ENCODE measurements around the gene GMDS. TPM values are rescaled to one million over a fixed set of nuclear protein-coding genes. Genes with fewer than 3 reads are reported as not detected.

GMDS gene
- total RNA-seq, 2 experiments from 2014 or later = 31.1 to 35.9 TPM

- Mint-ChIP-seq H3K36me3 (ENCODE audit: low read depth) (no peaks in the 10 kb centered on the region), H3K27me3 (peaks cover 62% of the 10 kb centered on the region), H3K9me3 (no peaks in the 10 kb centered on the region), H3K4me3 (no peak overlapping the region), H3K27ac (no peak overlapping the region), H3K4me1 (peaks cover 15% of the 10 kb centered on the region)
- ChIA-PET CTCF (interaction anchor here (0.7 to 1.6 kb wide), 2 partner anchors 9 to 372 kb away, joined by 3 to 5 read pairs; no protein-coding TSS in a partner anchor), POLR2A (no interaction called here)
- DNase-seq = no peak
Measured at GRCh38 chr6:1615151-1615852, 630.1 kb downstream of the GMDS start.

GRCh38 chr6:1614448-1615150 lies 630.8 kb downstream of the GMDS start:
- Mint-ChIP-seq H3K9me3 (no peaks in the 10 kb centered on the region), H3K36me3 (ENCODE audit: low read depth) (no peaks in the 10 kb centered on the region), H3K27ac (no peak overlapping the region), H3K4me1 (peaks cover 15% of the 10 kb centered on the region), H3K4me3 (no peak overlapping the region), H3K27me3 (peaks cover 59% of the 10 kb centered on the region)
- CTCF ChIA-PET = interaction anchor here (0.9 to 1.6 kb wide), 4 partner anchors 8 to 227 kb away, joined by 3 to 5 read pairs (median 4); no protein-coding TSS in a partner anchor
- DNase-seq = no peak
- POLR2A ChIA-PET = no interaction called here

GRCh38 chr6:1613688-1614447 lies 631.5 kb downstream of the GMDS start:
- POLR2A ChIA-PET = no interaction called here
- H3K4me1 Mint-ChIP-seq = peaks cover 17% of the 10 kb centered on the region
- no peak overlapping the region for H3K4me3 Mint-ChIP-seq
- DNase-seq = no peak
- H3K27me3 Mint-ChIP-seq = peaks cover 61% of the 10 kb centered on the region
- no peaks in the 10 kb centered on the region for H3K9me3 Mint-ChIP-seq
- peak overlapping the region; percentile 13 for H3K27ac Mint-ChIP-seq
- no peaks in the 10 kb centered on the region for H3K36me3 Mint-ChIP-seq (ENCODE audit: low read depth)
- CTCF ChIA-PET = interaction anchor here (0.9 to 1.0 kb wide), 3 partner anchors 10 to 227 kb away, joined by 3 to 4 read pairs (median 3); no protein-coding TSS in a partner anchor

DNA sequence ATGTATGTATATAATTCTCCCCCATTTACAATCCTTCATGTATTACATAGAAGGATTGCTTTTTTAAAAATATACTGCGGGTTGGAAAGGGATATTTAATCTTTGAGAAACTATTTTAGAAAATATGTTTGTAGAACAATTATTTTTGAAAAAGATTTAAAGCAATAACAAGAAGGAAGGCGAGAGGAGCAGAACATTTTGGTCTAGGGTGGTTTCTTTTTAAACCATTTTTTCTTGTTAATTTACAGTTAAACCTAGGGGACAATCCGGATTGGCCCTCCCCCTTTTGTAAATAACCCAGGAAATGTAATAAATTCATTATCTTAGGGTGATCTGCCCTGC lies 632.1 kb downstream of the GMDS start:
- H3K27ac Mint-ChIP-seq = peak overlapping the region; percentile 13
- CTCF ChIA-PET = no interaction called here
- H3K36me3 Mint-ChIP-seq (ENCODE audit: low read depth) = no peaks in the 10 kb centered on the region
- peaks cover 61% of the 10 kb centered on the region for H3K27me3 Mint-ChIP-seq
- peaks cover 21% of the 10 kb centered on the region for H3K4me1 Mint-ChIP-seq
- H3K9me3 Mint-ChIP-seq = no peaks in the 10 kb centered on the region
- POLR2A ChIA-PET = no interaction called here
- H3K4me3 Mint-ChIP-seq = no peak overlapping the region
- DNase-seq = no peak

DNA sequence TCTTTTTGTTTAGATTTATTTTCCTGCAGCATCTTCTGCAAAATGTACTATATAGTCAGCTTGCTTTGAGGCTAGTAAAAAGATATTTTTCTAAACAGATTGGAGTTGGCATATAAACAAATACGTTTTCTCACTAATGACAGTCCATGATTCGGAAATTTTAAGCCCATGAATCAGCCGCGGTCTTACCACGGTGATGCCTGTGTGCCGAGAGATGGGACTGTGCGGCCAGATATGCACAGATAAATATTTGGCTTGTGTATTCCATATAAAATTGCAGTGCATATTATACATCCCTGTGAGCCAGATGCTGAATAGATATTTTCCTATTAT lies 632.5 kb downstream of the GMDS start:
- peaks cover 61% of the 10 kb centered on the region for H3K27me3 Mint-ChIP-seq
- no peak overlapping the region for H3K4me3 Mint-ChIP-seq
- no peak for DNase-seq
- peaks cover 24% of the 10 kb centered on the region for H3K4me1 Mint-ChIP-seq
- ChIA-PET CTCF (no interaction called here), POLR2A (no interaction called here)
- no peaks in the 10 kb centered on the region for H3K9me3 Mint-ChIP-seq
- no peaks in the 10 kb centered on the region for H3K36me3 Mint-ChIP-seq (ENCODE audit: low read depth)
- H3K27ac Mint-ChIP-seq = peak overlapping the region; percentile 13

GRCh38 chr6:1612299-1612973 lies 633.0 kb downstream of the GMDS start:
- ChIA-PET POLR2A (no interaction called here), CTCF (interaction anchor here (0.6 to 2.0 kb wide), 2 partner anchors 16 to 836 kb away, joined by 3 to 6 read pairs; no protein-coding TSS in a partner anchor)
- Mint-ChIP-seq H3K27me3 (peaks cover 62% of the 10 kb centered on the region), H3K4me3 (peak overlapping the region; percentile 64), H3K9me3 (no peaks in the 10 kb centered on the region), H3K4me1 (peaks cover 27% of the 10 kb centered on the region), H3K27ac (peak overlapping the region; percentile 82), H3K36me3 (ENCODE audit: low read depth) (no peaks in the 10 kb centered on the region)
- DNase-seq = no peak

DNA sequence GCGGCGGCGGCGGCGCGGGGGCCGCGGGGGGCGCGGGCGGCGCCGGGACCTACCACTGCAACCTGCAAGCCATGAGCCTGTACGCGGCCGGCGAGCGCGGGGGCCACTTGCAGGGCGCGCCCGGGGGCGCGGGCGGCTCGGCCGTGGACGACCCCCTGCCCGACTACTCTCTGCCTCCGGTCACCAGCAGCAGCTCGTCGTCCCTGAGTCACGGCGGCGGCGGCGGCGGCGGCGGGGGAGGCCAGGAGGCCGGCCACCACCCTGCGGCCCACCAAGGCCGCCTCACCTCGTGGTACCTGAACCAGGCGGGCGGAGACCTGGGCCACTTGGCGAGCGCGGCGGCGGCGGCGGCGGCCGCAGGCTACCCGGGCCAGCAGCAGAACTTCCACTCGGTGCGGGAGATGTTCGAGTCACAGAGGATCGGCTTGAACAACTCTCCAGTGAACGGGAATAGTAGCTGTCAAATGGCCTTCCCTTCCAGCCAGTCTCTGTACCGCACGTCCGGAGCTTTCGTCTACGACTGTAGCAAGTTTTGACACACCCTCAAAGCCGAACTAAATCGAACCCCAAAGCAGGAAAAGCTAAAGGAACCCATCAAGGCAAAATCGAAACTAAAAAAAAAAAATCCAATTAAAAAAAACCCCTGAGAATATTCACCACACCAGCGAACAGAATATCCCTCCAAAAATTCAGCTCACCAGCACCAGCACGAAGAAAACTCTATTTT lies 633.7 kb downstream of the GMDS start:
- Mint-ChIP-seq H3K27ac (peak overlapping the region; percentile 82), H3K36me3 (ENCODE audit: low read depth) (peaks cover 3% of the 10 kb centered on the region), H3K9me3 (no peaks in the 10 kb centered on the region), H3K4me3 (peak overlapping the region; percentile 64), H3K4me1 (peaks cover 34% of the 10 kb centered on the region), H3K27me3 (peaks cover 62% of the 10 kb centered on the region)
- ChIA-PET CTCF (interaction anchor here (2.0 kb wide), 1 partner anchor 15 kb away, joined by 6 read pairs; no protein-coding TSS in a partner anchor), POLR2A (no interaction called here)
- no peak for DNase-seq

DNA sequence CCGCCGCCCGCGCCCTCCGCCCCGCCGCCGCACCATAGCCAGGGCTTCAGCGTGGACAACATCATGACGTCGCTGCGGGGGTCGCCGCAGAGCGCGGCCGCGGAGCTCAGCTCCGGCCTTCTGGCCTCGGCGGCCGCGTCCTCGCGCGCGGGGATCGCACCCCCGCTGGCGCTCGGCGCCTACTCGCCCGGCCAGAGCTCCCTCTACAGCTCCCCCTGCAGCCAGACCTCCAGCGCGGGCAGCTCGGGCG lies 634.2 kb downstream of the GMDS start:
- Mint-ChIP-seq H3K36me3 (ENCODE audit: low read depth) (peaks cover 3% of the 10 kb centered on the region), H3K4me1 (peaks cover 34% of the 10 kb centered on the region), H3K27ac (no peak overlapping the region), H3K9me3 (no peaks in the 10 kb centered on the region), H3K4me3 (no peak overlapping the region), H3K27me3 (peaks cover 63% of the 10 kb centered on the region)
- no peak for DNase-seq
- POLR2A ChIA-PET = no interaction called here
- CTCF ChIA-PET = interaction anchor here (2.0 kb wide), 1 partner anchor 15 kb away, joined by 6 read pairs; no protein-coding TSS in a partner anchor

GRCh38 chr6:1610497-1611321 lies 634.7 kb downstream of the GMDS start:
- H3K4me3 Mint-ChIP-seq = peak overlapping the region; percentile 59
- peaks cover 63% of the 10 kb centered on the region for H3K27me3 Mint-ChIP-seq
- peaks cover 4% of the 10 kb centered on the region for H3K36me3 Mint-ChIP-seq (ENCODE audit: low read depth)
- CTCF ChIA-PET = interaction anchor here (1.2 to 2.0 kb wide), 2 partner anchors 14 to 518 kb away, joined by 3 to 6 read pairs; no protein-coding TSS in a partner anchor
- POLR2A ChIA-PET = no interaction called here
- H3K27ac Mint-ChIP-seq = peak overlapping the region; percentile 54
- H3K4me1 Mint-ChIP-seq = peaks cover 37% of the 10 kb centered on the region
- no peak for DNase-seq
- no peaks in the 10 kb centered on the region for H3K9me3 Mint-ChIP-seq

- H3K4me1 Mint-ChIP-seq = peaks cover 42% of the 10 kb centered on the region
- H3K27me3 Mint-ChIP-seq = peaks cover 63% of the 10 kb centered on the region
- peaks cover 4% of the 10 kb centered on the region for H3K36me3 Mint-ChIP-seq (ENCODE audit: low read depth)
- peak within 1 kb of the TSS; percentile 60 for H3K27ac Mint-ChIP-seq
- no peak for DNase-seq
- peak within 1 kb of the TSS; percentile 63 for H3K4me3 Mint-ChIP-seq
- POLR2A ChIA-PET = no interaction called here
- H3K9me3 Mint-ChIP-seq = no peaks in the 10 kb centered on the region
- CTCF ChIA-PET = interaction anchor here (1.2 kb wide), 1 partner anchor 518 kb away, joined by 3 read pairs; no protein-coding TSS in a partner anchor
Measured at GRCh38 chr6:1609648-1610496, 635.5 kb downstream of the GMDS start, which contains the start of gene FOXC1. Gene FOXC1, plus strand, starts transcription at chr6:1609915. Its CDS starts 531 bp downstream, at chr6:1610446.

GRCh38 chr6:1609041-1609647 lies 636.3 kb downstream of the GMDS start:
- DNase-seq = no peak
- H3K27ac Mint-ChIP-seq = peak overlapping the region; percentile 60
- ChIA-PET CTCF (no interaction called here), POLR2A (no interaction called here)
- H3K4me1 Mint-ChIP-seq = peaks cover 42% of the 10 kb centered on the region
- no peaks in the 10 kb centered on the region for H3K9me3 Mint-ChIP-seq
- H3K36me3 Mint-ChIP-seq (ENCODE audit: low read depth) = peaks cover 4% of the 10 kb centered on the region
- H3K4me3 Mint-ChIP-seq = peak overlapping the region; percentile 63
- H3K27me3 Mint-ChIP-seq = peaks cover 63% of the 10 kb centered on the region
